Gastrocnemius medialis (tissue), 4 donors: ENCODE measurements around the gene SH3BP4. TPM values are rescaled to one million over a fixed set of nuclear protein-coding genes. Genes with fewer than 3 reads are reported as not detected.

ENCODE experiments used
- ATAC-seq, 2 donors: fragments of 150-250 bp; one replicate each; pipeline ENCODE4 v1.9.1; 2016
- DNase-seq, 2 donors: peaks; one replicate each; pipeline ENCODE4 v3.0.0-alpha.2; 2019
- H3K27ac ChIP-seq, 4 donors: fragments of 200-600 bp; sonication (generic); 1 replicate in 1 of 4; 2 replicates in 3 of 4; pipeline ENCODE4 v1.5.1; 2016 to 2018; ENCODE audit warnings: mild to moderate bottlenecking in 2 of 4, moderate library complexity in 1 of 4
- H3K27me3 ChIP-seq, 3 donors: fragments of 200-600 bp; sonication (generic) in 2 of 3; 1 replicate in 1 of 3; 2 replicates in 2 of 3; pipeline versions ENCODE4 v1.5.1 to v1.6.0; 2016 to 2019; ENCODE audit warnings: mild to moderate bottlenecking in 1 of 3, moderate library complexity in 1 of 3
- H3K36me3 ChIP-seq, 2 donors: fragments of 200-600 bp; sonication (generic) in 1 of 2; one replicate each; pipeline ENCODE4 v1.5.1; 2017 to 2018
- H3K4me1 ChIP-seq, 2 donors: fragments of 200-600 bp; sonication (generic) in 1 of 2; one replicate each; pipeline ENCODE4 v1.5.1; 2016 to 2017; ENCODE audit warnings: mild to moderate bottlenecking in 2 of 2
- H3K4me3 ChIP-seq, 4 donors: fragments of 200-600 bp; sonication (generic) in 3 of 4; 1 replicate in 1 of 4; 2 replicates in 3 of 4; pipeline ENCODE4 v1.5.1; 2016 to 2019; ENCODE audit warnings: mild to moderate bottlenecking in 2 of 4
- H3K9me3 ChIP-seq, 3 donors: fragments of 200-600 bp; sonication (generic) in 2 of 3; 1 replicate in 1 of 3; 2 replicates in 2 of 3; pipeline ENCODE4 v1.5.1; 2016 to 2019
- POLR2A ChIP-seq, 2 donors: fragments of 450-650 bp; IDR thresholded peaks; one replicate each; pipeline ENCODE4 v1.6.1; 2017; ENCODE audit warnings: antibody characterized with exemption in 2 of 2, mild to moderate bottlenecking in 2 of 2, moderate library complexity in 2 of 2
- in situ Hi-C, 4 donors: fragments of 200-750 bp; cut with MboI; loops; one replicate each; pipeline versions ENCODE4 v1.15.0 to v1.8.0; 2017; ENCODE audit warnings: low sequenced_read_pairs in 4 of 4
- intact Hi-C: fragments of 100-400 bp; cut with DNase I; formaldehyde crosslinking; loops from one replicate; pipeline ENCODE4 v1.15.1; 2023; ENCODE audit warnings: low total_unique reads
- total RNA-seq, 4 donors: library from RNA; depleted of rRNA; stranded (reverse); fragments of >200 nt; gene quantifications; one replicate each; pipeline versions ENCODE4 v1.1.0 to v1.2.3, GENCODE V29; 2016
- TF ChIP-seq, protein P1 (sequence below), 5 experiments: fragments of 450-650 bp in 3 of 5; fragments of 200-600 bp in 2 of 5; sonication (generic) in 2 of 5; IDR thresholded peaks in 4 of 5; conservative IDR thresholded peaks in 1 of 5; 1 replicate in 4 of 5; 2 replicates in 1 of 5; pipeline ENCODE4 v1.5.1; 2016 to 2019; ENCODE audit warnings: antibody characterized with exemption in 5 of 5, mild to moderate bottlenecking in 3 of 5, moderate library complexity in 3 of 5

The SH3BP4 gene
- total RNA-seq, 4 donors from 2014 or later: 10.2 to 36.9 (median 15.9) TPM

DNA sequence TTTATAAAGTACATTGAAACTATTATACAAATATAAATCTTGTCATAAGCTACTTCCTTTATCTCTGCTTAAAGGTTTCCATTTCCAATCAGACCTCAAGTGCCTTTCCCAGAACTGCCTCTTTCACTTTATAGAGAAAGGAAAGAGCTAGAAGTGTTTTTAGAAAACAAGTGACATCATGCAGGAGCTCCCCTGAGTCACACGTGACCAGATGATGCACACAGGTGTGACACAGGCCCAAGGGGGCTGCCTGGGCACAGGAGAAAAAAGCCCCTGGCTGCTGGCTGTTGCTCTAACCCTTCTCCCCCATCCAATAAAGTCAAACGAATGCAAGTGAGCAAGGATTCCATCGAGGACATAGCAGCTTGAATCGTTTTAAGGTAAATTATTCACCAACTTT is 21.4 kb upstream of the SH3BP4 start:
- ATAC-seq: no peak
- H3K4me3 ChIP-seq: no peak overlapping the region
- no peaks in the 10 kb centered on the region for H3K9me3 ChIP-seq
- in situ Hi-C loops: no loop called here
- H3K27me3 ChIP-seq: no peaks in the 10 kb centered on the region
- no peak for TF ChIP-seq POLR2A (IDR thresholded peaks at IDR 0.05)
- TF ChIP-seq, protein P1, sequence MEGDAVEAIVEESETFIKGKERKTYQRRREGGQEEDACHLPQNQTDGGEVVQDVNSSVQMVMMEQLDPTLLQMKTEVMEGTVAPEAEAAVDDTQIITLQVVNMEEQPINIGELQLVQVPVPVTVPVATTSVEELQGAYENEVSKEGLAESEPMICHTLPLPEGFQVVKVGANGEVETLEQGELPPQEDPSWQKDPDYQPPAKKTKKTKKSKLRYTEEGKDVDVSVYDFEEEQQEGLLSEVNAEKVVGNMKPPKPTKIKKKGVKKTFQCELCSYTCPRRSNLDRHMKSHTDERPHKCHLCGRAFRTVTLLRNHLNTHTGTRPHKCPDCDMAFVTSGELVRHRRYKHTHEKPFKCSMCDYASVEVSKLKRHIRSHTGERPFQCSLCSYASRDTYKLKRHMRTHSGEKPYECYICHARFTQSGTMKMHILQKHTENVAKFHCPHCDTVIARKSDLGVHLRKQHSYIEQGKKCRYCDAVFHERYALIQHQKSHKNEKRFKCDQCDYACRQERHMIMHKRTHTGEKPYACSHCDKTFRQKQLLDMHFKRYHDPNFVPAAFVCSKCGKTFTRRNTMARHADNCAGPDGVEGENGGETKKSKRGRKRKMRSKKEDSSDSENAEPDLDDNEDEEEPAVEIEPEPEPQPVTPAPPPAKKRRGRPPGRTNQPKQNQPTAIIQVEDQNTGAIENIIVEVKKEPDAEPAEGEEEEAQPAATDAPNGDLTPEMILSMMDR (IDR thresholded peaks at IDR 0.05 in 4 of 5, conservative IDR thresholded peaks at IDR 0.05 in 1 of 5): no peak
- no peaks in the 10 kb centered on the region for H3K36me3 ChIP-seq
- H3K4me1 ChIP-seq: no peaks in the 10 kb centered on the region
- no peak for DNase-seq
- no peak overlapping the region for H3K27ac ChIP-seq
- intact Hi-C loops: no loop called here

DNA sequence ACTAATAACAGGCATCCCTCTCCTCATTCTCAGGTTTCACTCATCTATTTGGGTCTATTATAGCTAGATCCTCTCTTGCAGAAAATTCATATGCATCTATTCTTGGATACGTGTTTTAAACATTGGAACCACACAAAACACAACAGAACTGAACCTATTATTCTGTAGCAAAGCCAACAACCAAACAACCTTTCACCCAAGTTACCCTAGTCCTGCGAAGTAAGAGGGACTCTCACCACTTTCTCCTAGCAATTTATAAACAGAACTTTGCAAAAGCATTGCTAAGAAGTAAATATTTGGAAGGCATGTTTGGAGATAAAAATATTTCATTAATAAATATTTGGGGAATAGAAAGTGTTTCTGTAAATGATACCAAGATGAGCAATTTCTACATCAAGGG is 20.4 kb upstream of the SH3BP4 start:
- TF ChIP-seq, protein P1 (IDR thresholded peaks at IDR 0.05 in 4 of 5, conservative IDR thresholded peaks at IDR 0.05 in 1 of 5): no peak
- TF ChIP-seq POLR2A (IDR thresholded peaks at IDR 0.05): no peak
- H3K36me3 ChIP-seq: no peaks in the 10 kb centered on the region
- ATAC-seq: no peak
- no peak overlapping the region for H3K4me3 ChIP-seq
- no peak for DNase-seq
- in situ Hi-C loops: no loop called here
- H3K9me3 ChIP-seq: no peaks in the 10 kb centered on the region
- no peaks in the 10 kb centered on the region for H3K4me1 ChIP-seq
- intact Hi-C loops: no loop called here
- no peaks in the 10 kb centered on the region for H3K27me3 ChIP-seq
- H3K27ac ChIP-seq: no peak overlapping the region

DNA sequence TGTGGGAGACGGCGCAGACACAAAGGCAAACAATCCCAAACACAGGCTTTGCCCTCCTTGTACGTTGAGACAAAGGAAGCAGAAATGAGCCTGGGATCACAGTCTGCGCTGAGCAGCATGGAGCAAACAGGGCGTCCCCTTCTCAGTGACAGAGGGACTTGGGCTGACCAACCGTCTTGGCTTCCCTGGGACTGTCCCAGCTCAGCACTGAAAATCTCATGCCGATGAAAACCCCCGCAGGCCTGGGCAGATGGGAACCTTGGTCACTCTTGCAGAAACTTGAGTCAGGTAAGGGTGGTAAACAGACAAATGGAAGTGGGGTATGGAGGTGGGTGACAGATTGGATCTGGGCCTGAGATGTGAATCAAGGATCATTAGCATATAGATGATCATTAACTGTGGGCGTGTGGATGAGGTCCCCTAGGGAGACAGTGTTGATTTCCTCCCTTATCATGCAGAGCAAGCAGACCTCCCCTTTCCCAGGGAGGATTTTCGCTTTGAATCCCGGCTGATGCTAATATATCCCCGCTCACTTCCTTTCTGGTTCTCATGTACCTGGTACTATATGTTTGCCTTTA is 19.1 kb upstream of the SH3BP4 start:
- Histone ChIP-seq H3K4me1 (no peaks in the 10 kb centered on the region), H3K27me3 (no peaks in the 10 kb centered on the region), H3K36me3 (no peaks in the 10 kb centered on the region), H3K9me3 (no peaks in the 10 kb centered on the region), H3K4me3 (no peak overlapping the region), H3K27ac (no peak overlapping the region)
- TF ChIP-seq, protein P1 (IDR thresholded peaks at IDR 0.05 in 4 of 5, conservative IDR thresholded peaks at IDR 0.05 in 1 of 5): no peak
- TF ChIP-seq POLR2A (IDR thresholded peaks at IDR 0.05): no peak
- intact Hi-C loops (no loop called here), in situ Hi-C loops (no loop called here)
- ATAC-seq (no peak), DNase-seq (no peak)

DNA sequence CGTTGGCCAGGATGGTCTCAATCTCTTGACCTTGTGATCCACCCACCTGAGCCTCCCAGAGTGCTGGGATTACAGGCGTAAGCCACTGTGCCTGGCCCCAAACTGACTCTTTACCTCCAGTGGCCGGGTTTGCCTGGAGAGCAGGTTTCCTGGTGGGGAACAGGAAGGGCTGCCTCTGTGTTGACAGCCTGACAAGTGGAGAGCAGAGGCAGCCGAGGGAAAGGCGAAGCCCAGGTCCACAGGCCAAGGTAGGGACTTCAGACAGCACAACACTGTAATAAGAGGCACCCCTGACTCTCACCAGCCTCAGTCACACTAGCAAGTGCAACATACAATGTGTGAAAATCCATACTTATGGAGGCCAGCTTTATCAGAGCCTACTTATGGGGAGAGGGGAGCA is 16.5 kb upstream of the SH3BP4 start:
- H3K4me1 ChIP-seq: no peaks in the 10 kb centered on the region
- no peak overlapping the region for H3K4me3 ChIP-seq
- H3K9me3 ChIP-seq: no peaks in the 10 kb centered on the region
- TF ChIP-seq, protein P1 (IDR thresholded peaks at IDR 0.05 in 4 of 5, conservative IDR thresholded peaks at IDR 0.05 in 1 of 5): no peak
- no peak for TF ChIP-seq POLR2A (IDR thresholded peaks at IDR 0.05)
- DNase-seq (no peak), ATAC-seq (no peak)
- intact Hi-C loops: no loop called here
- H3K27ac ChIP-seq: no peak overlapping the region
- H3K36me3 ChIP-seq: no peaks in the 10 kb centered on the region
- in situ Hi-C loops: no loop called here
- H3K27me3 ChIP-seq: no peaks in the 10 kb centered on the region

DNA sequence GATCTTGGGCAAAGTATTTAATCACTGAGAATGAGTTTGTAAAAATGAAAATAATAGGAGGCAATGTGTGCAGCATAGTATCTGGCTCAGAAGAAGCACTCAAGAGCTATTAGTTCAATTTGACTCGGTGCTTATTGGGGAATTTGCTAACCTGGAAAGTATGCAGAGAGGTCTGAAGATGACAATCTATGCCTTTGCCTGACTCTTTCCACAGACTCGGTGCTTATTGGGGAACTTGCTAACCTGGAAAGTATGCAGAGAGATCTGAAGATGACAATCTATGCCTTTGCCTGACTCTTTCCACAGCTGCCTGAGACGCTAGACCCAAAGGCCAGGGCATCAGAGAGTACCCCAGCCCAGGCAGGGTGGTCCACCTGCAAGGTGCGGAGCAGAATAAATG is 12.2 kb upstream of the SH3BP4 start:
- Histone ChIP-seq H3K9me3 (no peaks in the 10 kb centered on the region), H3K27ac (no peak overlapping the region), H3K4me3 (no peak overlapping the region), H3K36me3 (no peaks in the 10 kb centered on the region), H3K27me3 (no peaks in the 10 kb centered on the region), H3K4me1 (no peaks in the 10 kb centered on the region)
- TF ChIP-seq, protein P1 (IDR thresholded peaks at IDR 0.05 in 4 of 5, conservative IDR thresholded peaks at IDR 0.05 in 1 of 5): no peak
- no peak for TF ChIP-seq POLR2A (IDR thresholded peaks at IDR 0.05)
- in situ Hi-C loops: no loop called here
- no peak for ATAC-seq
- no peak for DNase-seq
- intact Hi-C loops: no loop called here
